Umbilical cord (tissue), 2 donors: ENCODE data around the gene CTIF. TPM values are rescaled to one million over a fixed set of nuclear protein-coding genes. Genes with fewer than 3 reads are reported as not detected.

Source experiments
- DNase-seq: peaks from one replicate; pipeline ENCODE4 v3.0.0-alpha.2; 2015; ENCODE audit warnings: low spot score
- total RNA-seq: library from RNA; depleted of rRNA; stranded (reverse); fragments of >200 nt; gene quantifications from one replicate; pipeline ENCODE4 v1.2.3, GENCODE V29; 2014; ENCODE audit warnings: low replicate concordance; ENCODE audit not compliant: insufficient read depth

The CTIF gene
- total RNA-seq, 1 donor from 2014 or later, result 39.7 TPM

DNA sequence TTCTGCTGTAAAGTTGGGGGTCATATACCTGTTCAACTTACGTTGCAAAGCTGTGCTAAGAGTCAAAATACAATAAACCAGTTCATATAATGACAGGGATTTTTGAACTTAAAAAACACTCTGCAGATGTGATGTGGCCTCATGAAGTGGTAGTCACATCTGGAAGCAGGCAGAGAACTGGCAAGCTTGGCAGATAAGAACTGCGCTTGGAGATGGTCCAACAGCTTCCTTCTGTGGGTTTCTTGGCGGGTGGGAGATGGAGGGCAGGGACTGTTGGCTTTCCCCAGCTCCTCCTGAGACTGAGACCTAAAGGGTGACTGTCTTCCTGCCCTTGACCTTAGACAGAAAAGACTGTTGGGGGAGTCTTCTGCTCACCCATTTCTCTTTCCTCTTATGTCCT lies 140.4 kb downstream of the CTIF start:
- no peak for DNase-seq

DNA sequence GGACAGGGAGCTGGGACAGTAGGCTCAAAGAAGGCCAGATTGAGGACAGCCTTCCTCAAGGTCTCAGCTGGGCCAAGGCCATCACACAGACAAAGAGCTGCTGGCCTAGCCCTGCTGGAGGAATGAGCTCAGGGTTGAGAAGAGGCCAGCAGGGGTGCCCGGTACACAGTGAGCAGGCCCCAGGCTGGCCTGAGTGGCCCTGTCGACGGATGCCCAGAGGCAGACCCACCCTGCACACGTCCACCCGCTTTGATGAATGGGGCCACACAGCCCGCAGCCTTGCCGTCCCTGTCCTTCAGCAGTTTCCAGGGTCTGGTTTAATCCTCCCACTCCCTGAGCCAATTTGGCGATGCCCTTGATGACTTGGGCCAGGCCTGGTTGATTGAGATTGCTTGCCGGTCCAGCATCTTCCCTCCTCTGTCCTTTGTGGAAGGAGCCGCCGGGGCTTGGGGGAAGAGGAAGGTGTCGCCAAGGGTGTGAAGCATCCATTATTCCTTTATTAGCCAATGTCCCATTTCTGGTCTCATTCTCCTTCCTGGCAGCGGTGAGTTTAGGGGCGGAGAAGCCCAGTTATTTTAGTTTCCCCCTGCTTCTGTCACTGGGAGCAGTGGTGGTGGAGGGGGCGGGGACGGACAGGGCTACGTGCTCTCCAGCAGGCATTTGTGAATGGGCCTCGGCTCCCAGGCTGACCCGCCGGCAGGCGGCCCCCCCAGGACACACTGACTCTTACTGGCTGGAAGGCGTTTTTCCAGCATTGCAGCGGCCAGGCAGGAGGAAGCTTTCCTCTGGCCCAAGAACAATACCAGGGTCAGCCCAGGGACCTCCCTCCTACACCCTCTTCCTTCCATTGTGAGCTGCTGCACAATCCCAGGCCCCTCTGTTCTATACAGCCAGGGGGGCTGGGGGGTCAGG lies 141.8 kb downstream of the CTIF start:
- DNase-seq, result peak; percentile 80

DNA sequence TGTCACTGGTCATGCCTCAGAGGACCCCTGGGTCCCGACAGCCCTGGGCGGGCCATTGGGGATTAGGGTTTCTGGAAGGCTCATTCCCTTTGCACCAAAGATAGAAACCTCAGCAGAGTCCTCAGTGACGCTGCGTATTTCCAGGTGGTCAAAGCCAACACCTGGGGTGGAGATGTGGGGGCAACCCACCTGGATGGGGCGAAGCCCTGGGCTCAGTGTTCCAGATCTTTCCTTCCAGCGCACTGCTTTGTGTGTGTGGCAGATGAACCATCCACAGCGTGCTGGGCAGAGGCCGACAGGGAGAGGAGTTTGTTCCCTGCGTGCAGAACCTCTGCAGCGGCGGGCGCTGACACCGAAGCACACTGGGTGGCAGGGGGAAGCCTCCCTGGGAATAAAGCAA lies 143.9 kb downstream of the CTIF start:
- no peak for DNase-seq

DNA sequence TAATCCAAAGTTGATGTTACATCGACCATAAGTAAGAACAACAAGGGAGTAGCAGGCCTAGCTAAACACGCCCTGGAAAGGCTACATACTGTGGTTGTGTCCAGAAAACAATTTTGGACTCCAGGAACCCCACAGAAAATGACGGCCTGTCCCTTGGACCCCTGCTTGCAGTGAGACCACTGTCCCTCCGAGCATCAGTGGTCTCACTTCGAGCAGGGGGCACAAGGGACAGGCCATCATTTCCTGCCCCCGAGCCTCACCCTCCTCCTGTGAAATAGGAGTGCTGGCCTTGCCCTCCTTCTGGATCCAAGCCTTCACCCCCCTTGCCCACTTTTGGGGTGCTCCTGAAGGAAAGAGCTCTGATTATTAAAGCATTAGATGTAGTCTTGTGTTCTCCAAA lies 144.4 kb downstream of the CTIF start:
- DNase-seq, result no peak

DNA sequence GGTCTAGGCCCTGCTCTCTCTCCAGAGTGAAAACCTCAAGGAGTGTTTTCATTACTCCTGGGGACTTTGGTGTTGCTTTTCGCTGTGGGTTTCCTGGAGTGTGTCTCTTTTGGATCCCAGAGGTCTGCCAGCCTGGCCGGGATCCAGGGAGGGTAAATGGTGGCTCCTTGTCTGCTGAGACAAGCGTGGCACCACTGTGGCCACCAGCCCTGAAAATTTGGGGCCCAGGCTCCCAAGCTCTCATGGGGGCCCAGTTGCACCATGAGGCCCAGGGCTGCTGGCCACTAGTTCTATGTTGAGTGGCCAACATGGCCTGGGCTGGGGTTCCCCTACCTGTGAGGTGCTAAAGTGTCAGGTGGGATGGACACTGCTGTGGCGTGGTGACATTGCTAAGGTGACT lies 144.8 kb downstream of the CTIF start:
- no peak for DNase-seq

DNA sequence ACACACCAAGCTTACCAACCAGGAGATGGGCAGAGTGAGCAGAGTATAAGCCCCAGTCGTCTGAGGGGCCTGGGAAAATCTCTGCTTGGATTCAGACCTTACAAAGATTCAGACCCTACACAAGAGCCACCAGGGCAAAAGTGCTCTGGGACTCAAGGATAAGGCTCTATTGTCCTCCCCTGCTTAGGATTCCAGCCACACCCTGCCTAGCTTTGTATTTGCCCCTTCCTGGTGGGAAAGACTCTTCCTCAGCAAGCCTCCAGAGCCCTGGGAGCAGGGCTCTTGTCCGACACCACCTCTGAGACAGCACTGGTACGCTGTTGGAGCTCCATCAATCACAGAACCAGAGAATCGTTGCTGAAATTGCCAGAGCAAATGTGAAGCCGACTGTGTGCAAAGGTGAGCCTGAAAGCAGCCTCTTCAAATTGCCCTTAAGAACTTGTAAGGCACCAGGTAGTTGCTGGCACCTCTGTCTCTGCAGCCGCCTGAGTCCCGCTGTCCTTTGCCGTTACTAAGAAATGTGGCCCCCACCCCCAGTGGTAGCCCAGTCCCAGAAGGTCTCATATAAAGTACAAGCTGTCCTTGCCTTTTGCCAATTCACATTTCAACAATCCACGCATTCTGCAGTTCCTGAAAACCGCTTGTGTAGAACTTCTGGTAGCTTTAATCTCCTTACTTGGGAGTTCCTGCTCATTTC lies 148.7 kb downstream of the CTIF start:
- DNase-seq, result no peak

DNA sequence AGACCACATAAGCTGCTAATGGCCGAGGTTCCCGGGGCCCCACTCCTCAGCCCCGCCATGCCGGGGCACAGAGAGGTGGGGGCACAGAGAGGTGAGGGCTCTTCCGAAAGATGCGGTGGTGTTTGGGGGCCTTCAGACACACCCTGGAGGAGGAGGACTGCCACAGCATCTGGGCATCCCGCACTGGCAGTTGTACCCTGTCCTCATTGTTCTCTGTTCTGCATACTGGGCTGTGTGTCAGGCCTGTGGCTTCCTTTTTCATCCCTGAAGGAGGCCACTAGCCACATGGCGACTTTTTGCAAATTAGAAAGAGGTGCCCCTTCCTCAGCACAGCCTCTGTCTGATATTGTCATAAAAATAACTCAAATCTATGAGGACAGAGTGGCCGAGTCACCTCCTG lies 150.1 kb downstream of the CTIF start:
- no peak for DNase-seq

DNA sequence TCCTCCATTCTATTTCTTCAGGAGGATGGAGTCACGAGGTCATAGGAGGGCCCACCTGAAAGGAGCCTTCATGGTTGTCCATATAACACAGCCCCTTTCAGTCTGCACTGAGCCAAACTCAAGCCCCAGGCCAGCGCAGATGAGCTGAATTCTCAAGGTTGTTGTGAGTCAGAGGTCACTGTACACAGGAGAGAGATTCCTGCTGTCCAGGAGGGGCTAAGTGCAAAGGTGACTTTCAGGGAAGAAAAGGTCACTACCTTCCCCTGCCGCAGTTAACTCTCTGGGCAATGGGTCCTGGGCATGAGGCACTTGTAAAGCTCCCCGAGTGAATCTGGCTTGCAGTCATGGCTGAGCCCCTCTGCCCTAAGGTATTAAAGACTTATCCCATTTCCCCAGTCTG lies 150.7 kb downstream of the CTIF start:
- DNase-seq, result no peak

DNA sequence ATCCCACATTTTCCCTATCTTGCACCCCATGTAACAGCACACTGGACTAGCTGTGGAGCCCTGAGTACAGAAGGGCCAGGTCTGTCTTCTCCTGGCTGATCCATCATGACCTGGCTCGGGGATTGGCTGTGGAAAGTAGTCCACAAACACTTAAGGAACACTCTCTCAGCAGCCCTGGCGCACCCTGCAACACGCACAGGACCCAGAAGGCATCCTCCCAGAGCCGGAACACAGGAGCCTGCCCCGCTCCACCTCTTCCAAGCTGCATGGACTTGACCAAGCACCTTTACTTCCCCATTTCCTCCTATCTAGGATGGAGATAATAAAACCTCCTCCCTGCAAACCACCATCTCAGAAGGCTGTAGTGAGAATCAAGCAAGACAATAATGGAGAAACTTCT lies 151.7 kb downstream of the CTIF start:
- DNase-seq, result no peak

DNA sequence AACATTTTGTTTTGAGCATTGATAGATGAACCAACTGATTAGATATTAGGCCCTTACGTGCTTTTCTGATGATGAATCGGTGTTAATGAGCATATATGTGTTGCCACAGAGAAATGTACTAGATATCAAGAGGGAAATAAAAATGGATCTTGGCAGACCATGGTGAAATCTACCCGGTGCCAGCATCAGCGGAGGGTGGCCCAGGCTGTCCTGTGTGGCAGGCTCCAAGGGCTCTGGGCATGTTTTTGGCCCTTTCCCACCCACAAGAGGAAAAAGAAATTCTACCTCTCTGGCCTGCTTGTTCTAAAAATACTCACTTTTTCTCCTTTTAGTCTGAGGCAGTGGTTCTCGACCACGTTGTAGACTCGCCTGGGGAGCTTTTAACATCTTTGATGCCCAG lies 154.2 kb downstream of the CTIF start:
- no peak for DNase-seq

DNA sequence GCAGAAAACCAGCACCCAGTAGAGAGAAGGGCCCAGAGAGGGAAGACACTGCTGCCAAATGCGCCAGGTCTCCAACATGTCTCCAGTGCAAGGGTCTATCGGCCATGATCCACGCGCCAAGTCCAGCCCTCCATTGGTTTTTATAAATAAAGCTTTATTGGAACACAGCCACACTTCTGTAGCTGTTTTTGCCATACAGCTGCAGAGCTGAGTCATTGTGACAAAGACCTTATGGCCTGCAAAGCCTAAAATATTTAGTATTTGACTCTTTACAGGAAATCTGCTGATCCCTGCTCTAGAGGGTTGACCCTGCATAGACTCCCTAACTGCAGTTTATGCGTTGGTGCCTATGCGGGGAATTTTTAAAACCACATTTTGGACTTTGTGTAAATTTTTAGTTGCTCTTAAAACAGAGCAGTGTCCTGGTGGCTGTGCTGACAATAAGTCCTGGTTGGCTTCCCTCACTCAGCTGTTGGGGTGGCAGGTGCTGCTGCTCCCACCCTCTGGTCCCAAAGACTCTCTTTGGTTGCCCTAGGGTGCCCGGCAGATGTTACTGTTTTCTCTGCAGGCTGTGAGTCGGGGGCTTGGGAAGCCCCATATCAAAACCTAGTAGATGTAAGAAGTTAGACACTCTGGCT lies 154.9 kb downstream of the CTIF start:
- DNase-seq, result peak; percentile 54

DNA sequence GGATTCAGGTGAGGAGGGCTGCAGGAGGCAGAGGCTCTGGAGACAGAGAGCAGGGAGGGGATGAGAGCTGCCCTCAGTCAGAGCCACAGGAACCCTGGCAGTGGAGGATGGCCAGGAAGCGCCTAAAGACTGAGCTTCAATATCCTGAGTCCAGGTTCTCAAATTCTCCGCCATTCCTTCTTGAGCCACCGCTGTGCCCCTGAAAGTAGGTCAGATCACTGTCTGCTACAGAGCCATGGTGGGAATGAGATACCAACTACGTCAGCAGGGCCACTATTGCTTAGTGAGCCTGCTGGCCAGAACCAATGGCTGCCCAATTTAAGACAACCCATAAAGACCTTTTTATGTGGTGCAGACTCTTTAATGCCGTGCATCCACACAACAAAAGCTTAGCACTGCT lies 155.5 kb downstream of the CTIF start:
- DNase-seq, result no peak

DNA sequence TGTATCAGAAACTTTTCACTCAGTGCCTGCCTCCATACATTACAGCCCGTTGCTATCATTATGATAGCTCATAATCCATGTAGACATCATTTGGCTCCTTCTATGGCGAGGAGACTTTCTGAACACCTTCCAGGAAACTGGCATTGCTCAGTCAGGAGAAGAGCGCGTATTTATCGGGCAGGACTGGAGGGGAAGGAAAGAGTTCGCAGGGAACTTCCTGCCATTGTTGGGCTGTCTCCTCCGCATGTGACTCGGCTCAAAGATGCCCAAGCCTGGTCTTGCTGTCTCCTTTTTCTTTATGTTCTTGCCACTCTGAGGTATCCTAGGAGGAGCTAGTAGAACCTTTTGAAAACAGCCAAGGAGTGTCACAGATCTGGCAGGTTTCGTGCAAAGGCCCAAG lies 156.8 kb downstream of the CTIF start:
- no peak for DNase-seq

DNA sequence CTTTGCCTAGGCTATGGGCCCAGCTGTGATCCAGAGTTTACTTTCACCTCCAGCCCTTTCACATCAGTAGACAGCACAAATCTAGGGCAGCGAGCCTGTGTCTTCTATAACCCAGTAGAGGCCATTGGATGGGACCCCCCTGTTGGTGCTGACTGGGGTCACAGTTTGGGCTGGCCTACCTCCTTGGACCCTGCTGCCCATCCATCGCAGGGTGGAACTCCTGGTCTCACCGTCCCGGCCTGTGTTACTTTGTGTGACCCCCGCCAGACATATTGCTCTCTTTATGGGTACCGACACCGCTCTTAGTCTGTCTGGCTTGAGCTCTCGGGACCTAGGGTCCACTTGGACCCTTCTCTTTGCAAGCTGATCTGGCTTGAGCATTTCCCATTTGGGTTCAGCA lies 157.4 kb downstream of the CTIF start:
- DNase-seq, result no peak

DNA sequence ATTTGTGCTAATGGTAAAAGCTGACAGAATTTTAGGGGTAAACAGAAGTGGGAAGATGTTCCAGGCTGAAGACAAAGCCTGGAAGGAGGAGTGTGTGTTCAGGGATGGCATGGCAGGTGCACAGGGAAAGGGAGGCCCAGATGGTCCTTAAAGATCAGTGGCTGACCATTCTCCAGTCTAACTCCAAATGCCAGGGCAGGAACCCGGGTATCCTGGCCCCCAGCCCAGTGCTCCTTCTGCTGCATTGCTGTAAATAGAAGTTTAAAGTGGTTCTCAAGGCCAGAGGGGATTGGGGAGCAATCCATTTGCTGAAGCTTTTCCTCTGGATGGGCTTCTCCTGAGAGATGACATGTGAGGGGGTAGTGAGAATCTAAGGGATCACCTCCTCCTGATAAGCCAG lies 158.6 kb downstream of the CTIF start:
- no peak for DNase-seq

DNA sequence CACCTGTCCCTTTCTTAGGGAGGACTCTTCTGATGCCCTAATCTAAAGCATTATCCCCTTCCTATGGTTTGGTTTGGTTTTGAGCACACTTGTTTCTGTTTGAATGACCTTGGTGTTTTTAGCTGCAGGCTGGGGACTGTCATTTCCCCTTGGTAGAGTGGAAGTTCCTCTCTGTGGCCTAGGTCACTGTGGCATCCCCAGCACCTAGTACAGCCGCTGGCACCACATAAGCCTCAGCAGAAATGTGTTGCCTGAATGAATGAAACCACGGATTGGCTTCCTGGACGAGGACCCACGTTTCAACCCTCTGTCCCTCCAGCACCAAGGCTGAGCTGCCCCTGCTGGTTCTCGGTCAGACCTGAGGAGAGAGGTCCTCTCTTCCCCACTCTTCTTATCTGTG lies 159.9 kb downstream of the CTIF start:
- DNase-seq, result no peak

DNA sequence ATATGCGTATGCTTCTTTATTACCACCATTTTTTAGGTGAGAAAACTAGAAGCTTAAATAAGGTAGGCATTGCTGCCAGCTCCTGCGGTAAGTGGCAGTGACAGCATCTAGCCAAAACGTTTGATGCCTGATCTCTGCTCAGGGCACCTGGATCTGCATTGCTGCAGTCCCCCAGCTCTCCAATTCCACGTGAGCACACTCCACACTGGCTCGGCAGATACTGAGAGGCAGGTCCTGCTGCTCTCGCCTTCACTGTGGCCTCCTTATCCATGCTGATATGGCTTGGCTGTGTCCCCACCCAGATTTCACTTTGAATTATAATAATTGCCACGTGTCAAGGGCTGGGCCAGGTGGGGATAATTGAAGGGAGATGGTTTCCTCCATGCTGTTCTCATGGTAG lies 160.9 kb downstream of the CTIF start:
- no peak for DNase-seq

DNA sequence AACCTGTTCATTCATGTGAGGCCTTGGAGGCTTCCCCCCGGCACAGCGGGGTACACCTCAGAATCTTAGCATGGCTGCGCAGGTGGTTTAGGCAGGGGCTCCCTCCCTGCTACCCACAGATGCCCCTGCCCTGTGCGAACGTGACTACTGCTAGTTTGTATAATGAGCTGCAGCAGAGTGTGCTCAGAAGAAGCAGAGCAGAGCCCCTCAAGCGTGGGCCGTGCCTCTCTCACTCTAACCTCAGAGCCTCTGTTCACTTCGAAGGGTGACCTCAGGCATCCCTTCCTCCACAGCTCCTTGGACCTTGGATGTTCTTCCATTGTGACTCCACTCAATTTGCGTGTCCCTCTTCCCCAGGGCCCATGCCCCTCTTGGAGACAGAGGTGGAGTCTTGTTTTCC lies 161.6 kb downstream of the CTIF start:
- no peak for DNase-seq

DNA sequence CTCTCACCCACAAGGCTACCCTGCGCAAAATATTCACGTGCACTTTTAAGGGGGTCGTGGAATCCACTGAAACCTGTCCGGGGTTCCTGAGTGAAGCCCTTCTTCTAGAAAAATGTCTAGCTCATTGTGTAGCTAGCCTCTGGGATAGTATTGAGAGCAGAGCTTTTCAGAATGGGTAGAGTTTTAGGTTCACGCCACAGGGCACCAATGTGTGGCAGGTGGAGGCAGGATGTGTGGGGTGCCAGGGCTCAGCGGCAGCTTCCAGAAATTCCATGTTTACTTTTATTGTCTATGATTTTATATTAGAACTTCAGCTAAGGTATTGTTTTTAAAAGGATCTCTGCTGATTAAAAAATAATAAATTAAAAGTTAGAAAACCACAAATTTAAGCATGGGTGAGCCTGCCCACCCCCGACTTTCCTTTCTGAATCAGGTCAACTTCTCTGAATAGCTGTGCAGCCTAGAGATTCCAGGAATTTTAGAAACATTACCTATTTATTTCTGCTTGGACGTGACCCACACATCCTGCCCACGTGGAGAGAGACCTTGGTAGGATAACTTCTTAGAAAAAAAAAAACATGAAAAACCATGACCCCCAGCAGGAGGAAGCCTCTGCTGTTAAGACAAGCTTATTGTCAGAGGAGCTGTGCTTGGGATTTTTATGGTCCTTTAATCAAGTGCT lies 163.7 kb downstream of the CTIF start:
- no peak for DNase-seq

DNA sequence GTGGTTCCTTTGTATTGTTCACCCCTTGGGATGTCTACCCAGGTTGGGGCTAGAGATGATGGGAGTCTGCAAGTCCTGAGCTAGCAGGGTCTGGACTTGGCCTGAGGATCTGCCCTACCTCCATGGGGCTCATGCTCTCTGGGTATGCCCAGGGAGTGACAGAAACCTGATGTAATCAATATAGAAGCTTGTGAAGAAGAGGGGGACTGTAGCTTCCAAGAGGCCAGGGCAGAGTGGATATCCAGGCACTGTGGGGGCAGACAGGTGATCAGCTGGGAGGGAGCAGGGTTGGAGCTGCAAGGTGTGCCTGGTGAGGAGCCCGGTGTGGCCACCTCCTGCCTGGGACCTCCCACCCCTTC lies 164.2 kb downstream of the CTIF start:
- no peak for DNase-seq

DNA sequence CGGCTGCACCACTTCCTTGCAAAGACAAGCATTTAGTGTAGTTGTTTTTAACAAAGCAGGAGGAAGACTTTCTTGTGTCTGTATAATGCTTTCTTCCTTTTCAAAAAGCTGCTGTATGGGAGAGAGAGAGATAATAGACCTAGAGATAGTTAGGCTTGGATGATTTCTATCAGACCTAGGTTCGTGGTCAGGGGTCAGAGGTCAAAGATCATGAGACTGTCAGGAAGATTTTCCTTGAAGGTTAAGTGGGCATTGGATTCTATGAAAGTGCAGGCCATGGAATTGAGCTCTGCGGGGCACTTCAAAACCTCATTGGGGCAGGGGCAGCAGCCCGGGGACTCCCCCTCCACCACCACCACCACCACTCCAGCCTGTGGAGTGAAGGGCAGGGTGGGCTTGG lies 164.6 kb downstream of the CTIF start:
- no peak for DNase-seq

DNA sequence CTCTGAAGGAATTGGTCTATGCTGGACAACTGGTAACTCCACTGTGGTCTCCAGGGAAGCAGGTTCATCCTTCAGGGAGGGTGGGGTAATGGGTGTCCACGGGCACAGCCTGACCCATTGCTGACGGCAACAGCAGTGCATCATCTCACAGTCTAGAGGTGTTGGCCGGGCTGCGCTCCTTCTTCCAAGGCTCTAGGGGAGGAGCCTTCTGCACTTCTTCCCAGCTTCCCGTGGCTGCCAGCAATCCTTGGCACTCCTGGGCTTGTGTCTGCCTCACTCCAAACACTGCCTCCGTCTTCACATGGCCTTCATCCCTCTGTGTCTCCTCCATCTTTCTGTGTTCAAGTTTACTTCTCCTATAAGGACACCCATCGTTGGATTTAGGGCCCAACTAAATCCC lies 166.2 kb downstream of the CTIF start:
- DNase-seq, result no peak
